Calu3 (cell line): ENCODE results near the gene INO80E. TPM values are rescaled to one million over a fixed set of nuclear protein-coding genes. Genes with fewer than 3 reads are reported as not detected.

Experiments
- BruUV-seq: library from RNA; stranded (reverse); fragments of 400-500 nt; replicated peaks from 2 replicates; lab custom pipeline; 2021; lab: Mats Ljungman, UMichigan
- CTCF ChIA-PET: fragments of 300-600 bp; sonication (Branson Sonifier 250); formaldehyde crosslinking; loops from one replicate; lab custom pipeline; 2022; ENCODE audit warnings: antibody characterized with exemption; lab: Charles Lee
- DNase-seq: peaks from one replicate; pipeline ENCODE4 v3.0.0; 2022
- H3K27ac Mint-ChIP-seq: one replicate; pipeline ENCODE4 v1.8.0; 2022; ENCODE audit warnings: mixed read lengths; ENCODE audit not compliant: unreplicated experiment
- H3K27me3 Mint-ChIP-seq: one replicate; pipeline ENCODE4 v1.8.0; 2022; ENCODE audit warnings: mixed read lengths; ENCODE audit not compliant: unreplicated experiment
- H3K36me3 Mint-ChIP-seq: one replicate; pipeline ENCODE4 v1.8.0; 2022; ENCODE audit warnings: mild to moderate bottlenecking, moderate library complexity, mixed read lengths; ENCODE audit not compliant: insufficient read depth, unreplicated experiment
- H3K4me1 Mint-ChIP-seq: one replicate; pipeline ENCODE4 v1.8.0; 2022; ENCODE audit warnings: mild to moderate bottlenecking, low read depth, mixed read lengths; ENCODE audit not compliant: unreplicated experiment
- H3K4me3 Mint-ChIP-seq: one replicate; pipeline ENCODE4 v1.8.0; 2022; ENCODE audit warnings: mild to moderate bottlenecking, low read depth, moderate library complexity, mixed read lengths; ENCODE audit not compliant: unreplicated experiment
- H3K9me3 Mint-ChIP-seq: one replicate; pipeline ENCODE4 v1.8.0; 2022; ENCODE audit warnings: low read depth, mixed read lengths; ENCODE audit not compliant: unreplicated experiment
- intact Hi-C: fragments of 100-400 bp; cut with micrococcal nuclease; formaldehyde crosslinking; loops from one replicate; pipeline ENCODE4 v1.10.0; 2022; ENCODE audit not compliant: unreplicated experiment
- total RNA-seq: library from RNA; stranded (reverse); gene quantifications from 2 replicates; pipeline ENCODE4 v1.2.3, GENCODE V29; 2022
- TF ChIP-seq, protein P1 (sequence below): fragments of 200-600 bp; IDR thresholded peaks from one replicate; pipeline ENCODE4 v1.8.0; 2022; ENCODE audit warnings: antibody characterized with exemption; ENCODE audit not compliant: unreplicated experiment

The INO80E gene
- total RNA-seq, 1 experiment from 2014 or later, result 107 TPM

DNA sequence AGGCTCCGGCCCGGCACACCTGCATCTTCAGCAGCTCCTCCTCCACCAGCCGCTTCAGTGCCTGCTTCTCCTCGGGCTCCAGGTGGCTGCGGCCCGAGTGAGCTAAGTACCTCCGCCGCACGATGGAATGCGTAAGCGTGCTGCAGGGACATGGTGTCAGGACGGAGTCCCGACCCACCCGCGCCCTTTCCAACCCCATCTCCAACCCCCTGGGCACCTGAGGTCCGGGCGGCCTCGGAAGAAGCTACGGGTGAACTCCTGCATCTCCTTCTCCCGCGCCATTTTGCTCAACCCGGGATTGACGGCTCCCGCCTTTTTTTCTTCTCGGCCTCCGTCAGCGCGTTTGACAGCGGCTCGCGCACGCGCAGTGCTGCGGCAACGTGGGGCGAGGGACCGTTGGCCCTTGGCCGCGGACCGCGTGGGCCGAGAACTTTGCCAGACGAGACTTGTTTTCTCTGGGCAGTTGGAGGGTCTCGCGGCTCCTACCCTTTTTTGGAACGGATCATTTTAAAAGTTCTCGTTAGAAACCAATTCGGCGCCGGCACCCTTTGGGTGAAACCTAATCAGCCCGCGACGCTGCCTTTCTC is 624 bp upstream of the INO80E start, which contains the start of gene HIRIP3:
Gene HIRIP3 (minus strand): TSS at position 294 of the 587 bp plus-strand sequence. CDS start 12 bp downstream, at position 282.
- Mint-ChIP-seq H3K9me3 (no peaks in the 10 kb centered on the region), H3K36me3 (peaks cover 53% of the 10 kb centered on the region), H3K27ac (peak within 1 kb of the TSS; percentile 87), H3K4me1 (peaks cover 26% of the 10 kb centered on the region), H3K4me3 (peak within 1 kb of the TSS; percentile 100), H3K27me3 (no peaks in the 10 kb centered on the region)
- TF ChIP-seq, protein P1, sequence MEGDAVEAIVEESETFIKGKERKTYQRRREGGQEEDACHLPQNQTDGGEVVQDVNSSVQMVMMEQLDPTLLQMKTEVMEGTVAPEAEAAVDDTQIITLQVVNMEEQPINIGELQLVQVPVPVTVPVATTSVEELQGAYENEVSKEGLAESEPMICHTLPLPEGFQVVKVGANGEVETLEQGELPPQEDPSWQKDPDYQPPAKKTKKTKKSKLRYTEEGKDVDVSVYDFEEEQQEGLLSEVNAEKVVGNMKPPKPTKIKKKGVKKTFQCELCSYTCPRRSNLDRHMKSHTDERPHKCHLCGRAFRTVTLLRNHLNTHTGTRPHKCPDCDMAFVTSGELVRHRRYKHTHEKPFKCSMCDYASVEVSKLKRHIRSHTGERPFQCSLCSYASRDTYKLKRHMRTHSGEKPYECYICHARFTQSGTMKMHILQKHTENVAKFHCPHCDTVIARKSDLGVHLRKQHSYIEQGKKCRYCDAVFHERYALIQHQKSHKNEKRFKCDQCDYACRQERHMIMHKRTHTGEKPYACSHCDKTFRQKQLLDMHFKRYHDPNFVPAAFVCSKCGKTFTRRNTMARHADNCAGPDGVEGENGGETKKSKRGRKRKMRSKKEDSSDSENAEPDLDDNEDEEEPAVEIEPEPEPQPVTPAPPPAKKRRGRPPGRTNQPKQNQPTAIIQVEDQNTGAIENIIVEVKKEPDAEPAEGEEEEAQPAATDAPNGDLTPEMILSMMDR, result no peak
- intact Hi-C loops, result no loop called here
- BruUV-seq, result TSS peak; percentile 62
- peak; percentile 92 for DNase-seq
- CTCF ChIA-PET, result interaction anchor here (0.6 to 1.2 kb wide), 4 partner anchors 10 to 147 kb away, joined by 3 to 5 read pairs (median 4); partner anchors contain the start of gene KCTD13

DNA sequence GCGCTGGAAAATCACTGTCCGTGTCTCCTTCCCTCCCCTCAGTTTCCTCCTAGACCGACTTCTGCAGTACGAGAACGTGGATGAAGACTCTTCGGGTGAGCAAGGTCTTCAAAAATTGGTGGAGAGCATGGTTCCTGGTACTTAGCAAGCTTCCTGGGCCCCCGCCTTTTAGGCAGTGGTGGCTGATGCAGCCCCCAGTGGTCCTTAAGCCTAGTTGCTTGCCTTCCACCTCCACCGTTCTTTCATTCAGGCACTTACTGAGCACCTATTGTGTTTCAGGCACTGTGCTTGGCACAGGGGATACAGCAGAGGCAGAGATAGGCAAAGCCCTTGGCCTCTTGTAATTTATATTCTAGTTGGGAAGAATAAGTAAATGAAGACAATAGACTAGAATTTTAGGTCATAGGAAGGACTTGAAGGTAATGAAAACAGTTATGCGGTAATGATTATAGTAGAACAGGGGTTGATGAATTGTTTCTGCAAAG is 767 bp downstream of the INO80E start:
- TF ChIP-seq, protein P1, result no peak
- Mint-ChIP-seq H3K4me1 (peaks cover 26% of the 10 kb centered on the region), H3K9me3 (no peaks in the 10 kb centered on the region), H3K27me3 (no peaks in the 10 kb centered on the region), H3K27ac (peak overlapping the region; percentile 87), H3K36me3 (peaks cover 49% of the 10 kb centered on the region), H3K4me3 (peak overlapping the region; percentile 100)
- no peak for DNase-seq
- intact Hi-C loops, result no loop called here
- BruUV-seq, result no TSS peak
- CTCF ChIA-PET, result no interaction called here

DNA sequence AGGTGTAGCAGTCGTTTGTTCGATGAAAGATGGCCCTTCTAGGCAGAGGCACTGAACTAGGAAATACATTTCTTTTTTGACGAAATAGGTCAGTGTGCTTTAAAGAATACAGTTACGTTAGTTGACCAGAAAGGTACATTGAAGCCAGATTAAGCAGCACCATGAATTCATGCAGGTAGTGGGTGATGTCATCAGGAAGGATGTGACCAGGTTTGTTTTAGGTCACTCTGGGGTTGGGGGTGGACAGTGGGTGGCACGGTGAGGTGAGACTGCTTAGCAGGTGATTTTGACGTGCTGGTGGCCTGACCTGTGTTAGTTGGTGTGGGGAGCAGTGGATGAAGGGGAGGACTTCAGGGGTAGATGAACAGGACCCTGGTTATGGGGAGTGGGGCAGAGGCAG is 3.6 kb downstream of the INO80E start:
- H3K4me3 Mint-ChIP-seq, result no peak overlapping the region
- H3K36me3 Mint-ChIP-seq, result peaks cover 47% of the 10 kb centered on the region
- intact Hi-C loops, result no loop called here
- H3K27me3 Mint-ChIP-seq, result no peaks in the 10 kb centered on the region
- DNase-seq, result no peak
- CTCF ChIA-PET, result no interaction called here
- BruUV-seq, result no TSS peak
- no peak overlapping the region for H3K27ac Mint-ChIP-seq
- TF ChIP-seq, protein P1, result no peak
- no peaks in the 10 kb centered on the region for H3K9me3 Mint-ChIP-seq
- H3K4me1 Mint-ChIP-seq, result peaks cover 23% of the 10 kb centered on the region

DNA sequence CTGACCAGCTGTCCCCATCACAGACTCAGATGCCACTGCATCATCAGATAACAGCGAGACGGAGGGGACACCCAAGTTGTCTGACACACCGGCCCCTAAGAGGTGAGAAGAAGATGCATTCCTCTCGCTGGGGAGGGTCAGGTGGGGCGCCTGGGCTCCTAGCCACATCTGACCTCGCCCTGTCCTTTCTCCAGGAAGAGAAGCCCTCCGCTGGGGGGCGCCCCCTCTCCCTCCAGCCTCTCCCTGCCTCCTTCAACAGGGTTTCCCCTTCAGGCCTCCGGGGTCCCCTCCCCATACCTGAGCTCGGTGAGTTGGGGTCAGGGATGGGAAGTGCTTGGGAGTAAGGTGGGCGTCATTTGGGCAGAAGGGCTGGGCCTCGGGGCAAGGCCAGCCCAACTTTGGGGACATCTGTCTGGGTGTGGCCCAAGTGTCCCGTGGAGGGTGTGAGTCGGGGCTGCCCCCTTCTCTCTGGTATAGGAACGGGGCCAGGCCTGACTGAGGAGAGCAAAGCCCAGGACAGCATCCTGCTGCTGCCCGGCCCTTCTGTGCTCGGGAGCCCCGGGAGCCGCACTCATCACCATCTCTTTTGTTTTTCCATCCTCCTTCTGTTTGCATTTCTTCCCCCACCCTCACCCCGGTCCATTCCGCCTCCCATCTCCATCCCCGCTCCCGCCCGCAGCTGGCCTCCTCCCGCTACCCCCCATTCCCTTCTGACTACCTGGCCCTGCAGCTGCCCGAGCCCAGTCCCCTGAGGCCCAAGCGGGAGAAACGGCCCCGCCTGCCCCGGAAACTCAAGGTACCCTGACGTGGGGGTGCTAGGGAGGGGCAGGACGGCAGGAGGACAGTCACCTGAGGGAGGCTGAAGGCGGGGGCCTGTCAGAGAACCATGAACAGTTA is 4.9 kb downstream of the INO80E start:
- CTCF ChIA-PET, result no interaction called here
- Mint-ChIP-seq H3K9me3 (no peaks in the 10 kb centered on the region), H3K27me3 (no peaks in the 10 kb centered on the region), H3K36me3 (peaks cover 40% of the 10 kb centered on the region), H3K4me1 (peaks cover 14% of the 10 kb centered on the region), H3K4me3 (no peak overlapping the region), H3K27ac (no peak overlapping the region)
- TF ChIP-seq, protein P1, result no peak
- no TSS peak for BruUV-seq
- intact Hi-C loops, result no loop called here
- DNase-seq, result no peak
